ENCODE measurements around the gene COL24A1. TPM values are rescaled to one million over a fixed set of nuclear protein-coding genes. Genes with fewer than 3 reads are reported as not detected.

Gene COL24A1
- total RNA-seq, 6 experiments from 2014 or later, result 1.1 to 2.4 (median 1.3) TPM

DNA sequence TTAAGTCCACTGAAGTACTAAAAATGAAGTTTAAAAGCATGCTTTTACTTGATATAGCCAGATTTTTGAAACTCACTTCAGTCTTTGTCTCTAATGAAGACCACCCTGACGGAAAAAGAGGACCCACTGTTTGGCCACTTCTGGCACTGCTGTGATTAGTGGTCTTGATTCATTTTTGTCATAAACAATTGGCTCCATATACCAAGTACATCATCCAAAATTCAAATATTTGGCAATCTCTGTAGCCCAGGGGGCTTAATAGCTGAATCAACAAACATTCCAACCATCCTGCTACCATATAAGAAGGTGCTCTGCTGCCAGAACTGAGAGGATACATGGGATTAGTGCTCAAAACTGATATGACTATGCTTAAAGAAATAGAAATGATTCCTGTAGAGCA is 156.0 kb downstream of the COL24A1 start:
- Mint-ChIP-seq H3K4me3 (no peak overlapping the region), H3K27ac (no peak overlapping the region), H3K9me3 (peaks cover 5% of the 10 kb centered on the region; the same call in 1 of the 2 replicates), H3K4me1 (ENCODE audit: low read depth) (no peaks in the 10 kb centered on the region), H3K27me3 (ENCODE audit: insufficient read depth) (peaks cover 2% of the 10 kb centered on the region; the same call in 1 of the 2 replicates), H3K36me3 (ENCODE audit: low read depth) (peaks cover 4% of the 10 kb centered on the region; the same call in 1 of the 2 replicates)
- TF ChIP-seq, protein P1, sequence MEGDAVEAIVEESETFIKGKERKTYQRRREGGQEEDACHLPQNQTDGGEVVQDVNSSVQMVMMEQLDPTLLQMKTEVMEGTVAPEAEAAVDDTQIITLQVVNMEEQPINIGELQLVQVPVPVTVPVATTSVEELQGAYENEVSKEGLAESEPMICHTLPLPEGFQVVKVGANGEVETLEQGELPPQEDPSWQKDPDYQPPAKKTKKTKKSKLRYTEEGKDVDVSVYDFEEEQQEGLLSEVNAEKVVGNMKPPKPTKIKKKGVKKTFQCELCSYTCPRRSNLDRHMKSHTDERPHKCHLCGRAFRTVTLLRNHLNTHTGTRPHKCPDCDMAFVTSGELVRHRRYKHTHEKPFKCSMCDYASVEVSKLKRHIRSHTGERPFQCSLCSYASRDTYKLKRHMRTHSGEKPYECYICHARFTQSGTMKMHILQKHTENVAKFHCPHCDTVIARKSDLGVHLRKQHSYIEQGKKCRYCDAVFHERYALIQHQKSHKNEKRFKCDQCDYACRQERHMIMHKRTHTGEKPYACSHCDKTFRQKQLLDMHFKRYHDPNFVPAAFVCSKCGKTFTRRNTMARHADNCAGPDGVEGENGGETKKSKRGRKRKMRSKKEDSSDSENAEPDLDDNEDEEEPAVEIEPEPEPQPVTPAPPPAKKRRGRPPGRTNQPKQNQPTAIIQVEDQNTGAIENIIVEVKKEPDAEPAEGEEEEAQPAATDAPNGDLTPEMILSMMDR (IDR thresholded peaks at IDR 0.05), result no peak
- no peak for DNase-seq

DNA sequence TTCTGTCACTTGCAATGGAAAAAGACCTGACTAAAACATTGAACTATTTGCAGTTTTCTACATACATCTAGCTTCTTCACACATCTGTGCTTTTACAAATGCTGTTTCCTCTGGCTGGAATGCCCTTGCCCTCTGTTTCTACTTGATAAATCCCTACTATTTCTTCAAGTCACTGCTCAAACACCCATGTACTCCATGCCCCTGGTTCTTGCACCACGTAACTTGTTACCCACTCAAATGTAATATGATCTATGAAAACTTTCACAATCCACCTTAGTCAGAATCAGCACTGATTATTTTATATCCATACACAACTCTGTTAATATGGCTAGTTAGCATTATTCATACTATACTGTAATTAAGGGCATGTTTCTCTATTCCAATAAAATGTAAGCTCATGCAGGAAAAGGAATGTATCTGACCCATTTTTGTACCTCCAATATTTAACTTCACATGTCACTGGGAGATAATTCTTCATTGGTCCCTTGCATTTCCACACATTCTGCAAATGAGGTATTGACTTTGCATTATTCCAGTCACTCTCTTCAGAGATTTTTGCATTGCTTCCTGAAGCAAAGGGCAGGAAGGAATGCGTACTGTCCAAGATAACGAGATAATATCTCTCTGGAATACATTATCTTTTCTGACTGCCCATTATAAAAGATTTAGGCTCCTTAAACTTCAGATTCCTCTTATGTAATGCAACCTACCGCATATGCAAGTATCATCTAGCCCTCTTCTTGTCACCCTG is 158.3 kb downstream of the COL24A1 start:
- no peaks in the 10 kb centered on the region for H3K36me3 Mint-ChIP-seq (ENCODE audit: low read depth)
- H3K27me3 Mint-ChIP-seq (ENCODE audit: insufficient read depth), result peaks cover 2% of the 10 kb centered on the region; the same call in 1 of the 2 replicates
- TF ChIP-seq, protein P1 (IDR thresholded peaks at IDR 0.05), result no peak
- no peak overlapping the region for H3K4me3 Mint-ChIP-seq
- no peak overlapping the region for H3K27ac Mint-ChIP-seq
- no peak for DNase-seq
- H3K4me1 Mint-ChIP-seq (ENCODE audit: low read depth), result peaks cover 3% of the 10 kb centered on the region
- no peaks in the 10 kb centered on the region for H3K9me3 Mint-ChIP-seq

DNA sequence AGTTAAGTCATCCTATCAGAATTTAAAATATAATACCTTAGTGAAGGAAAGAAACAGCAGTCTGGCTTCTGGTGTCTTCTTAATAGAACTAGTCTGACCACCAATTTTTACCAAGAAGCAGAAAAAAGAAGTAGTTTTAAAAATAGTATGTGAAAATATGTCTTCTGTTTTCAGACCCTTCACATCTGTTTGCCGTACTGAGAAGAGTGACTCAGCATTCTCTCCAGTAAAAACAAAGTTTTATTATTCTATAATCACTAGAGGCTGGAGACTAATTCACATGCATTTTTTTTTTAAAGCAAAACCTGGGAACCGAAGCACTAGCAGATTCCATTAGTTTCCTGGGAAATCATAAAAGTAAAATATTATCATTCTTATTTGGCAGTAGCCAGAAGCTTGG is 163.8 kb downstream of the COL24A1 start:
- no peaks in the 10 kb centered on the region for H3K9me3 Mint-ChIP-seq
- peak overlapping the region; percentile 62 for H3K4me3 Mint-ChIP-seq
- DNase-seq, result peak; percentile 43
- H3K27ac Mint-ChIP-seq, result peak overlapping the region; percentile 40
- H3K36me3 Mint-ChIP-seq (ENCODE audit: low read depth), result no peaks in the 10 kb centered on the region
- H3K27me3 Mint-ChIP-seq (ENCODE audit: insufficient read depth), result no peaks in the 10 kb centered on the region
- TF ChIP-seq, protein P1 (IDR thresholded peaks at IDR 0.05), result no peak
- H3K4me1 Mint-ChIP-seq (ENCODE audit: low read depth), result peaks cover 9% of the 10 kb centered on the region

DNA sequence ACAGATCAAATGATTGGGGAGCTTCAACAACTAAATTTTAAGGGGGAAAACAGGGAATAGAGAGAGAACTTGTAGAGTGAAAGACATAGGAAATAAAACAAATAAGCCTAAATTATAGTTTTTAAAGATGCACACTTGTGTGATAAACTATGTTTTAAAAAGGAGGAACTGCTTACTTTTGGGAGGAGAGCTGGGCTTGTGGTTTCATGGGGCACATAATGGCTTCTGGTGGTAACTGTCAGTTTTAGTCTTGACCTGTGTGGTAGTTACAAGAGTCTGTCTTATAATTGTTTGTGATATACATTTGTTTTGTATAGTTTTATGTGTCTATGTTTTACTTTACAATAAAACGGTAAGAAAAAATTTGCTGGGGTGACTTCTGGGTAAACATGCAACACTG is 165.3 kb downstream of the COL24A1 start:
- no peaks in the 10 kb centered on the region for H3K36me3 Mint-ChIP-seq (ENCODE audit: low read depth)
- H3K4me3 Mint-ChIP-seq, result no peak overlapping the region
- DNase-seq, result no peak
- H3K27ac Mint-ChIP-seq, result no peak overlapping the region
- TF ChIP-seq, protein P1 (IDR thresholded peaks at IDR 0.05), result no peak
- no peaks in the 10 kb centered on the region for H3K27me3 Mint-ChIP-seq (ENCODE audit: insufficient read depth)
- H3K9me3 Mint-ChIP-seq, result no peaks in the 10 kb centered on the region
- peaks cover 9% of the 10 kb centered on the region for H3K4me1 Mint-ChIP-seq (ENCODE audit: low read depth)

DNA sequence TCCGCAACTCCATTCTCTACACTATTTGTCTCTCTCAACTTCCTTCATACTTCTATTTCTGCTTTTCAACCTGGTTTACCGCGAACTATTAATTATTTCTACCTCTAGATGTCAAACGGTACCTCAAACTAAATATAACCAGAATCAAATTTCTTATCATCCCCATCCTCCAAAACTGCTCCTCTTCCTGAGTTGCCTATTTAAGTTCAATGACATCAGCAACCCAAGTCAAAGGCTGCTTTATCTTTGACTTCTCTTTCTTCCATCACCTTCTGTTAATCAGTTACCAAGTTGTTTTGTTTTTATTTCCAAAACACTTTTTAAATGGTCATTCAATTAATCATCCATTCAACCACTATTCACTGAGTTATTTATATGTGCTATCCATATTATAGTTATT is 171.9 kb downstream of the COL24A1 start:
- no peaks in the 10 kb centered on the region for H3K9me3 Mint-ChIP-seq
- H3K4me1 Mint-ChIP-seq (ENCODE audit: low read depth), result no peaks in the 10 kb centered on the region
- H3K27ac Mint-ChIP-seq, result no peak overlapping the region
- TF ChIP-seq, protein P1 (IDR thresholded peaks at IDR 0.05), result no peak
- no peaks in the 10 kb centered on the region for H3K36me3 Mint-ChIP-seq (ENCODE audit: low read depth)
- H3K4me3 Mint-ChIP-seq, result no peak overlapping the region
- no peaks in the 10 kb centered on the region for H3K27me3 Mint-ChIP-seq (ENCODE audit: insufficient read depth)
- no peak for DNase-seq
